Measurements from ENCODE around the gene RDH13.
"Not testable (repeated sequence)": the region's sequence is repeated elsewhere in the genome, so short reads cannot be mapped to it uniquely, and the experiment has no call there.

The RDH13 gene, protein sequence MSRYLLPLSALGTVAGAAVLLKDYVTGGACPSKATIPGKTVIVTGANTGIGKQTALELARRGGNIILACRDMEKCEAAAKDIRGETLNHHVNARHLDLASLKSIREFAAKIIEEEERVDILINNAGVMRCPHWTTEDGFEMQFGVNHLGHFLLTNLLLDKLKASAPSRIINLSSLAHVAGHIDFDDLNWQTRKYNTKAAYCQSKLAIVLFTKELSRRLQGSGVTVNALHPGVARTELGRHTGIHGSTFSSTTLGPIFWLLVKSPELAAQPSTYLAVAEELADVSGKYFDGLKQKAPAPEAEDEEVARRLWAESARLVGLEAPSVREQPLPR

DNA sequence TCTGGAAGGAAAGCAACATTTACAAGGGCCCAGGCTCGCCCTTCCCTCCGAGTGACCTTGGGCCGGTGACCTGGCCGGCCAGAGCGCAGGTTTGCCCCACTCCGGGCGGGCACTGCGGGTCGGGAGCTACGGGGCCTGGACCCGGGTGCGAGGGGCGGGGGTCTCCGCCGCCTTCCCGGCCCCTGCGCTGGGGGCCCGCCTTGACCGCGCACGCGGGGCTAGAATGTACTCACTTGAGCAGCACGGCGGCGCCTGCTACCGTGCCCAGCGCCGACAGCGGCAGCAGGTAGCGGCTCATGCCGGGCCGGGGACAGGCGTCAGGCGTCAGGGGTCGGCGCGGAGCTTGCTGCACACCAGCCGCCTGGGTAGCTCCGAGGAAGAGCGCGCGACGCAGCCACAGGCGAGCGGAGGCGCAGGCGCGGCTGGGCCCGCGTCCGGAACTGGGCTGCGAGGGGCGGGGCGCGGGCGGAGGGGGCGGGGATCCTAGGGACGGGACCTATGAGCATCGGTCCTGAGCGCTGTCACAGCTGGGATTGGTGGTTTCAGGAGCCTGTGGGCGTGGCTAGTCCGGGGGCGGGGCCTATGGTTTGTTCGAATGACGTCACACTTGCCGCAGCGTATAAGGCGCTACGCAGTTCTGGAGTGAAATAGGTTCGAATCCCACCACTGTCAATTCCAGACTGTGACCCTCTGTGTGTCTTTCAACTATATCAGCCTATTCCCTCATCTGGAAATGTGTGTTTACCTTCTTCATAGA is at the start of gene RDH13:
TSS of gene RDH13 (minus strand) at position 414 of the 757 bp plus-strand sequence. CDS start at position 298, 116 bp downstream.
- TF ChIP-seq, protein P1, sequence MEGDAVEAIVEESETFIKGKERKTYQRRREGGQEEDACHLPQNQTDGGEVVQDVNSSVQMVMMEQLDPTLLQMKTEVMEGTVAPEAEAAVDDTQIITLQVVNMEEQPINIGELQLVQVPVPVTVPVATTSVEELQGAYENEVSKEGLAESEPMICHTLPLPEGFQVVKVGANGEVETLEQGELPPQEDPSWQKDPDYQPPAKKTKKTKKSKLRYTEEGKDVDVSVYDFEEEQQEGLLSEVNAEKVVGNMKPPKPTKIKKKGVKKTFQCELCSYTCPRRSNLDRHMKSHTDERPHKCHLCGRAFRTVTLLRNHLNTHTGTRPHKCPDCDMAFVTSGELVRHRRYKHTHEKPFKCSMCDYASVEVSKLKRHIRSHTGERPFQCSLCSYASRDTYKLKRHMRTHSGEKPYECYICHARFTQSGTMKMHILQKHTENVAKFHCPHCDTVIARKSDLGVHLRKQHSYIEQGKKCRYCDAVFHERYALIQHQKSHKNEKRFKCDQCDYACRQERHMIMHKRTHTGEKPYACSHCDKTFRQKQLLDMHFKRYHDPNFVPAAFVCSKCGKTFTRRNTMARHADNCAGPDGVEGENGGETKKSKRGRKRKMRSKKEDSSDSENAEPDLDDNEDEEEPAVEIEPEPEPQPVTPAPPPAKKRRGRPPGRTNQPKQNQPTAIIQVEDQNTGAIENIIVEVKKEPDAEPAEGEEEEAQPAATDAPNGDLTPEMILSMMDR (IDR thresholded peaks at IDR 0.05; ENCODE audit: insufficient read depth, low read depth, low read length, missing control alignments): no peak
- peak within 1 kb of the TSS; percentile 64 for H3K4me3 ChIP-seq (ENCODE audit: low read length)
- DNase-seq (ENCODE audit: low read depth): peak; percentile 97

- TF ChIP-seq, protein P1 (IDR thresholded peaks at IDR 0.05; ENCODE audit: insufficient read depth, low read depth, low read length, missing control alignments): no peak
- H3K4me3 ChIP-seq (ENCODE audit: low read length): no peak overlapping the region
- no peak for DNase-seq (ENCODE audit: low read depth)
Observed at GRCh38 chr19:55112246-55112776, 49.4 kb upstream of the RDH13 start.

DNA sequence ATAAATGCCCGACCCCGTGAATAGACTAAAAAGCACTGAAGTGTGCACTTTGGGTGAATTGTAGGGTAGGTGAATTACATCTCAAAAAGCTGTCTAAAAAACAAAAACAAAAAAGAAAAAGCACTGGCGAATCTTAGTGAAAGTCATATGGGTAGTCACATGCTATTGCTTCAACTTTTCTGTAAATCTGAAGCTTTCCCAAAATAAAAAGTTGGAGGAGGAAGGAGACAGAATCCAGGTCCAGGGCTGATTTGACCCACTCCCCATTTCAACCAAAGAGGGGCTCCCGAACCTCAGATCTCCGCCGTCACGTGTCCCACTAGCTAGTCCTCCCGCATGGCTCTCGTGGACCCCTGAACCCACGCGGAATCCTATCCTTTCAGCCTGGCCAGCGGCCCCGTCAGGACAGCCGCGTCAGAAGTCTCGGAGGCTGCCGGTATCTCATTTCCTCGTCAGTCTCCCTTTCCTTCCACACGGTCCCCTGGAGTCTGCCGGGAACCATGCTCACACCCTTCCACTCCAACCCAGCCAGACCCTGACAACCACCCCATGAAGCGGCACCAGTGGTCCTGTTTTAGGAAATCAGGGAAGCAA is 48.4 kb upstream of the RDH13 start:
- no peak for DNase-seq (ENCODE audit: low read depth)
- no peak overlapping the region for H3K4me3 ChIP-seq (ENCODE audit: low read length)
- TF ChIP-seq, protein P1 (IDR thresholded peaks at IDR 0.05; ENCODE audit: insufficient read depth, low read depth, low read length, missing control alignments): no peak

- no peak overlapping the region for H3K4me3 ChIP-seq (ENCODE audit: low read length)
- no peak for DNase-seq (ENCODE audit: low read depth)
- TF ChIP-seq, protein P1 (IDR thresholded peaks at IDR 0.05; ENCODE audit: insufficient read depth, low read depth, low read length, missing control alignments): no peak
Observed at GRCh38 chr19:55109527-55110291, 46.8 kb upstream of the RDH13 start.

- H3K4me3 ChIP-seq (ENCODE audit: low read length); DNase-seq (ENCODE audit: low read depth): not testable (repeated sequence)
Observed at GRCh38 chr19:55107252-55107651, 44.3 kb upstream of the RDH13 start.

GRCh38 chr19:55106591-55106990 is 43.6 kb upstream of the RDH13 start:
- TF ChIP-seq, protein P1 (IDR thresholded peaks at IDR 0.05; ENCODE audit: insufficient read depth, low read depth, low read length, missing control alignments): no peak
- no peak overlapping the region for H3K4me3 ChIP-seq (ENCODE audit: low read length)
- no peak for DNase-seq (ENCODE audit: low read depth)
